Central memory CD8-positive, alpha-beta T cell (primary cell): ENCODE results near the gene SMARCA2.

Experiments
- ATAC-seq: fragments of 150-1000 bp; cut with Tn5 transposase; replicated peaks from 2 replicates; pipeline ENCODE4 v1.10.0; 2022; ENCODE audit warnings: mild to moderate bottlenecking, moderate FRiP score, moderate number of reproducible peaks; ENCODE audit not compliant: poor library complexity, severe bottlenecking; ENCODE audit errors: extremely low read depth
- DNase-seq, 2 donors: peaks; one replicate each; pipeline ENCODE4 v3.0.0; 2021; ENCODE audit warnings: low spot score in 2 of 2
- H3K27ac Mint-ChIP-seq: one replicate; pipeline ENCODE4 v1.8.0; 2022; ENCODE audit warnings: low read depth, mild to moderate bottlenecking, moderate library complexity, mixed read lengths
- H3K27me3 Mint-ChIP-seq: one replicate; pipeline ENCODE4 v1.8.0; 2022; ENCODE audit warnings: mixed read lengths
- H3K36me3 Mint-ChIP-seq: one replicate; pipeline ENCODE4 v1.8.0; 2022; ENCODE audit warnings: mild to moderate bottlenecking, moderate library complexity, mixed read lengths; ENCODE audit not compliant: insufficient read depth
- H3K4me1 Mint-ChIP-seq: one replicate; pipeline ENCODE4 v1.8.0; 2022; ENCODE audit warnings: mixed read lengths
- H3K4me3 Mint-ChIP-seq: one replicate; pipeline ENCODE4 v1.8.0; 2022; ENCODE audit warnings: mild to moderate bottlenecking, moderate library complexity, mixed read lengths
- H3K9me3 Mint-ChIP-seq: one replicate; pipeline ENCODE4 v1.8.0; 2022; ENCODE audit warnings: mixed read lengths

Gene SMARCA2

DNA sequence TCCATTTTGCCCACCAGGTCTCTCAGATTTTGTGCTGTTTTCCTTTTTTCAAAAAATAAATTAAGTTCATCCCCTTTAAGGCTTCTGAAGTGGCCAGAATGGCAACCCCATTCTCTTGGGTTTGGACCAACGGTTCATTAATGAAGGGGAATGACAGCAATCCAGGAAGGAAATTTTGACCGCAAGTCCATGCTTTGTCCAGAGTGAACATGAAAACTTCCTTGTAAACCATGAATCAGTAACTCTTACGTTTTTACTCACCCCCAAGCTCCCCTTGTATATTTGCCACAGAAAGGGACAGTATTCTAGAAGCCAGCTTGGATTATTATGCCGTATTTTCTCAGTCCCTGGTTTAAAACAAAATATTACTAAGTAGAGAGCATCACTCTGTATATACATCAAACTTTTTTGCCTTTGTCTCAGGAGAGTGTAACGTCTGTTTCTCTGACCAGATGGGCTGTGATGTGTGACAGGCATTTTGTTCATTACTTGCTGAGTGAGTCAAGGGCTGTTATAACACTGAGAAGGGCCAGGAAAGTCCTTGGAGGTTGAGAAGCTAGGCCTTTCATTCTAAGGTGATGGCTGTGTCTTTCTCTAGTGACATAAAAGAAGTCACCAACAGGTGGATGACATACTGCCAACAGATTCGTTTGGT is 148.2 kb downstream of the SMARCA2 start:
- Mint-ChIP-seq H3K27ac (no peak overlapping the region), H3K4me3 (no peak overlapping the region), H3K9me3 (no peaks in the 10 kb centered on the region), H3K36me3 (peaks cover 26% of the 10 kb centered on the region), H3K4me1 (peaks cover 65% of the 10 kb centered on the region), H3K27me3 (no peaks in the 10 kb centered on the region)
- DNase-seq (no peak), ATAC-seq (no peak)

DNA sequence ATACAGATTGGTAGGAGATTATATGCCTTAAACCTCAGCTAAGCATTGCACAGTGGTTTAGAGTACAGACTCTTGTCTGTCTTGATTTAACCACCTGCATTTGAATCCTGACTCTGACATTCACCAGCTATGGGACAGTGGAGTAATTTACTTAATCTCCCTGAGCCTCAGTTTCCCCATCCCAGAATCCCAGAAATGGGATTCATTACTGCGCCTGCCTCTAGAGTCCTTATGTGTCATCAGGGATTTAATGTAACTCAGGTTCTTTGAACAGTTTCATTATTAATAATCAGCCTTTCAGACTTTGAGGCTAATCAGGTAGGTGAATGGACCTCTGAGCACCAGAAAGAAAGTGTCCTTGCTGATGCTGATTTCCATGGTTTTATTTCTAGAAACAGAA is 149.1 kb downstream of the SMARCA2 start:
- H3K27me3 Mint-ChIP-seq, result no peaks in the 10 kb centered on the region
- ATAC-seq (no peak), DNase-seq (no peak)
- H3K27ac Mint-ChIP-seq, result no peak overlapping the region
- no peak overlapping the region for H3K4me3 Mint-ChIP-seq
- H3K4me1 Mint-ChIP-seq, result peaks cover 64% of the 10 kb centered on the region
- H3K36me3 Mint-ChIP-seq, result peaks cover 25% of the 10 kb centered on the region
- no peaks in the 10 kb centered on the region for H3K9me3 Mint-ChIP-seq

DNA sequence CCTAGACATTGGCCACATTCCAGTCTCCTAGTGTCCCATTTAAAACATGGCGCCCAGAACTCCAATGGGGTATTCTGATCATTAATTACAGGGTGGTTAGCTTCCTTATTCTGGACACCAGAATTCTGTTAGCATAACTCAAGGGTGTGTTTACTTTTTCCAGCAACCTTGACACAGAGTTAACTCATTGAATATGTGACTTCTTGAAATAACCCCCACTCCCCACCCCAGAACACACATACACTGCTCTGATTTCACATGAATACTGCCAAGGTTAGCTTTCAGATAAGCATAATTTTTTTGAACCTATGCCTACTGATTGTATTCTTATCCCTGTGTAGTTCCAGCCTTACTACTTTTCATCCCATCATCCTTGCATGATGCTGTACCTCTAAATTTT is 151.1 kb downstream of the SMARCA2 start:
- no peaks in the 10 kb centered on the region for H3K9me3 Mint-ChIP-seq
- DNase-seq (no peak), ATAC-seq (no peak)
- peaks cover 29% of the 10 kb centered on the region for H3K36me3 Mint-ChIP-seq
- peaks cover 58% of the 10 kb centered on the region for H3K4me1 Mint-ChIP-seq
- no peak overlapping the region for H3K27ac Mint-ChIP-seq
- H3K27me3 Mint-ChIP-seq, result no peaks in the 10 kb centered on the region
- H3K4me3 Mint-ChIP-seq, result no peak overlapping the region

DNA sequence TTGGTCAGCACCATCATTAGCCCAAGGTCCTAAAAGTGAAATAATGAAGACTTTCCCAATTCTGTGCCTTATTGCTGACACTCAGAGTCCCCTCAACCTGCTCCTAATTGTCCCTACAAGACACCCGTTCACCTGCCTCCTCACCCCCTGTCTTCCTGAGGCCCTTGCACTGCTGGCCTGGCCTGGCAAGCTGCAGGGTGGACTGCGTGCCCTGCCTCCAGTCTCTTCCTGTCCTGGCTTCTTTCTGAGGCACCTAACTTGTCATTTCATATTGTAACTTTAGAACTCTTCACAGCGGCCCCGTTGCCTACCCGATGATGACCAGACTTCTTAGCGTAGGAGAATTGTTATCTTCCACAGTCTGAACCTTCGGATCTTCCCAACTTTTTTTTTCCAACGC is 153.9 kb downstream of the SMARCA2 start:
- peaks cover 27% of the 10 kb centered on the region for H3K36me3 Mint-ChIP-seq
- peaks cover 59% of the 10 kb centered on the region for H3K4me1 Mint-ChIP-seq
- DNase-seq, result no peak
- H3K9me3 Mint-ChIP-seq, result no peaks in the 10 kb centered on the region
- no peak overlapping the region for H3K27ac Mint-ChIP-seq
- no peaks in the 10 kb centered on the region for H3K27me3 Mint-ChIP-seq
- no peak for ATAC-seq
- H3K4me3 Mint-ChIP-seq, result no peak overlapping the region

DNA sequence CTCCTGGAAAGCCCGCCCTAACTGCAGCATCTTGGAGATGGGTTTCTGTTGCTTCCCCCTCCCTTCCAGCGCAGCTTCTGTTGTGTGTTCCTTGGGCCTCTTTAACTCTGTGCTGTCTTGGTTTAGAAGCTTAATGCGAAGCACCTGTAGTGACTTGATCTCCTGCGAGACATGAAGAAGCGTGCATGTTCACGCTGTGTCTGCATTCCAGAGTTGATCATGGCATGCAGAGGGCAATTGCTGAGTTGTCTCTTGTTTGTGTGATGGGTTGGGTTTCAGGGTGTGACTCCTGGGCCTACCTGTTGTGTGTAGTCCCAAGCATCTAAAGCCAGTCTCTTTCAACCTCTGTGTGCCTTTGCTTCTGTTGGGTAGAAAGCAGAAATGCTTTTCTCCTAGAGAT is 155.6 kb downstream of the SMARCA2 start:
- Mint-ChIP-seq H3K36me3 (peaks cover 26% of the 10 kb centered on the region), H3K4me3 (no peak overlapping the region), H3K9me3 (no peaks in the 10 kb centered on the region), H3K27me3 (no peaks in the 10 kb centered on the region), H3K4me1 (peaks cover 50% of the 10 kb centered on the region), H3K27ac (no peak overlapping the region)
- DNase-seq (no peak), ATAC-seq (no peak)

DNA sequence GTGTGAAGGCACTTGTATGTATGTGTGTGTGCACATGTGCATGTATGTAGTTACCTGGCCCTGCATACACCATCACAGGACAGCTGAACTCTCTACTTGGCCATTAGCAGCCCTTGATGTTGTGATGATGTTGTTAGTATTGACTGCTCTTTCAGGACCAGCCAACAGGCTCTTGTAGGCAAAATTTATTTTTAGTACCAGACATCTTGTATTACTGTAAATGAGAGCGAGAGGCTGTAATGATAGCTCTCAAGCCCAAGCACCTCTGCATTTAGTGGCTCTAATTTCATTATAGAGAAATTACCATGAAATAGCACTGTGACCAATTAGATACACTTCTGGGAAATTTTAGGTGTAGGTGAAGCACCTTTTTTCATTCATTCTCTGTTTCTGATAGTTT is 158.0 kb downstream of the SMARCA2 start:
- no peak for DNase-seq
- H3K27me3 Mint-ChIP-seq, result no peaks in the 10 kb centered on the region
- H3K4me1 Mint-ChIP-seq, result peaks cover 30% of the 10 kb centered on the region
- no peak for ATAC-seq
- no peak overlapping the region for H3K4me3 Mint-ChIP-seq
- peaks cover 21% of the 10 kb centered on the region for H3K36me3 Mint-ChIP-seq
- no peaks in the 10 kb centered on the region for H3K9me3 Mint-ChIP-seq
- H3K27ac Mint-ChIP-seq, result no peak overlapping the region

DNA sequence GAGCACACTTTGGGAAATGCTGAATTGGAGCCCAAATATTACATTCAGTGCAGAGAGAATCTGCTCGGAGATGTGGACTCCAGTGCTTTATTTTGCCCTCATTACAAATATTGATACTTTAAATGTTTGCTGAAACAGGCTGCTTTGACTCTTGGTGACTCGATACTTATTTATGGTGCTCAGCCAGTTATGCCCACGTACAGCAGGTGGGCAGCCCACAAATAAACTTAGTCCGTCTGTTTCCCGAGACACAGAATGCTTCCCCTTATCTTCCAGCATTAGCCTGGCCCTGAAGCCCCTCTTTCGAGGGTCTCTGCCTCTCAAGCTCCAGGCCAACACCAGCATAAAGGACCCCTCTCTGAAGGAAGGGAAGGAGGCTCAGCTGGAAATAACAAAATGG is 158.7 kb downstream of the SMARCA2 start:
- H3K27me3 Mint-ChIP-seq, result no peaks in the 10 kb centered on the region
- H3K4me3 Mint-ChIP-seq, result no peak overlapping the region
- peak overlapping the region; percentile 89 for H3K27ac Mint-ChIP-seq
- H3K4me1 Mint-ChIP-seq, result peaks cover 34% of the 10 kb centered on the region
- DNase-seq, result no peak
- peaks cover 22% of the 10 kb centered on the region for H3K36me3 Mint-ChIP-seq
- no peak for ATAC-seq
- no peaks in the 10 kb centered on the region for H3K9me3 Mint-ChIP-seq

DNA sequence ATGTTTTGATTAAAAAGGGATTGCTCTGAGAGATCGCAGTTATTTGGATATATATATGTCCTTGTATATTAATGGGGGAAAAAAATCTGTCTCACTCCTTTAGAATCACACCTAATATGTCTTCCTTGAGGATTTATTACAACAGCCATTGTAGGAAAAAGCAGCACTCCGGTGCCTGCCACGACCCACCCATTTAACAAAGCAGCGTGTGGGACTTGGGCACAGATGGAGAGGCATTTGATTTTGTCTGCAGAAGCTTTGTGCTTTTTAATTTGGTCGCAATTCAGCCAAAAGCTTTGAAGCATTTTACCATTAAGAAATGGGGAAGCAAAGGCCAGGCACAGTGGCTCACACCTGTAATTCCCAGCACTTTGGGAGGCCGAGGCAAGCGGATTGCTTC is 159.2 kb downstream of the SMARCA2 start:
- H3K27ac Mint-ChIP-seq, result peak overlapping the region; percentile 89
- peaks cover 32% of the 10 kb centered on the region for H3K4me1 Mint-ChIP-seq
- no peak for DNase-seq
- H3K36me3 Mint-ChIP-seq, result peaks cover 22% of the 10 kb centered on the region
- H3K4me3 Mint-ChIP-seq, result no peak overlapping the region
- no peaks in the 10 kb centered on the region for H3K9me3 Mint-ChIP-seq
- ATAC-seq, result no peak
- H3K27me3 Mint-ChIP-seq, result no peaks in the 10 kb centered on the region

DNA sequence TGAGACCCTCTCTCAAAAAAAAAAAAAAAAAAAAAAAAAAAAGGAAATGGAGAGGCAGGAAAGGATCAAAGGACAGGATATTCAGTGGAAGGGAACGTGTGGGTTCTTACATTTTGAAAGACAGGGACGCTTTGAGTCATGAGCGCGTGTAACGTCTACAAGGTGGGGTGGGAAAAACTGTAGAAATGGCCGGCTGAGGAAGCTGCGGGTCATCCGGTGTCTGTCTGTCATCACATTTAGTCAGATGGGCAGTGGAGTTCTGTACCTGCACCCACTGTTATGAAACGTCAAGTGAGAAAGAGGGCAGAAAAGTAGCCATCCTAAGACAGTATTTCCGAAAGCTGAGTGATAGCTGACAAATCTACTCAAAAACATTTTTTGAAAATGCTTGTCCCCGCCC is 159.8 kb downstream of the SMARCA2 start:
- peaks cover 35% of the 10 kb centered on the region for H3K4me1 Mint-ChIP-seq
- DNase-seq (no peak), ATAC-seq (no peak)
- H3K27ac Mint-ChIP-seq, result peak overlapping the region; percentile 89
- H3K27me3 Mint-ChIP-seq, result no peaks in the 10 kb centered on the region
- no peak overlapping the region for H3K4me3 Mint-ChIP-seq
- H3K9me3 Mint-ChIP-seq, result no peaks in the 10 kb centered on the region
- H3K36me3 Mint-ChIP-seq, result peaks cover 20% of the 10 kb centered on the region

DNA sequence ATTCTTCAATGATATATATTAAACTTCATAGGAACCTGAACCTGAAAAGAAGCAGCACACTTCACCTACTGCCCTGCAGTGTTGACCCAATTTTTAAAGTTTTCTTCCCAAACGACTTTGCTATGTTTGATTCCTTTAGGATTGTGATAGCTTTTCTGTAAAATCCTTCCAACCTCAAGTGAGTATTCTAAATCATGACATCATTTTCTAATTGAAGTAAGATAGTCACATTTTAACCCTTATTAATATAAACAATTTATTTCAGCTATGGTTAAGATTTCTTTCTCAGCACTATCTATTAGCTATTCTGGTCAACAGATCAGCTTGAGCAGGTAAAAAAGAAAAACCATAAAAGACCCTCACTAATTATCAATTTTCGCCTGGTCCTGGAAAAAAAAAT is 162.0 kb downstream of the SMARCA2 start:
- Mint-ChIP-seq H3K36me3 (peaks cover 16% of the 10 kb centered on the region), H3K27ac (no peak overlapping the region), H3K4me1 (peaks cover 27% of the 10 kb centered on the region), H3K9me3 (no peaks in the 10 kb centered on the region), H3K27me3 (no peaks in the 10 kb centered on the region), H3K4me3 (no peak overlapping the region)
- DNase-seq (no peak), ATAC-seq (no peak)

DNA sequence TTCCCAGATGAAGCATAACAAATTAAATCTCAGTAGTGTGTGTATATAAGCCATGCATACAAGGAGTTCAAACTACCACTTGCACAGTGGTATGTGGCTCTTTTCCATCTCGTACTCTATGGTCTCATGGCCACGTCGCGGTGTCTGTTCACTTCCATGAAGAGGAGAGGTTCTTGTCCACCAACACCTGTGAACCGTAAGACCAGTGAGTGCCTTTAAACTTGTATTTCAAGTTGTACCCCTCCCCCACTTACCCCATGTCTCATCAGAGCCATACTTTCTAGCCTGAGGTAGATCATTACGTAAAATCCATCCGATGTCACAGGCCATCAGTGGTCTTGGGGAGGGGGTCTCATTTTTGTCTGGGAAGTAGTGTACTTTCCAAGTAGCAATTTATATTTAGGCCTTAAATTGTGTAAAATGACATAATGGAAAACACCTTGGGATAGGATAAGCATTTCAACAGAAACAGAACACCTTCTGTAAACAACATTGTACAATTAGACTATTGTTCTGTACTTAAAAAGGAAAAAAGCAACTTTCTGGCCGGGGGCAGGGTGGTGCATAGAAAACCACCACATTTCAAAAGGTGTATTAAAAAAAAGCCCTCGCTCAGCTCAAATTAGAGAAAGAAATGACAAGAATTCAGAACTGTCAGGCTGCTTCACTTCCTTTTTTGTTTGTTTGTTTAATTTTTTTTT is 163.0 kb downstream of the SMARCA2 start:
- Mint-ChIP-seq H3K27ac (peak overlapping the region; percentile 4), H3K36me3 (peaks cover 21% of the 10 kb centered on the region), H3K9me3 (no peaks in the 10 kb centered on the region), H3K4me1 (peaks cover 20% of the 10 kb centered on the region), H3K27me3 (no peaks in the 10 kb centered on the region), H3K4me3 (no peak overlapping the region)
- ATAC-seq (no peak), DNase-seq (no peak)

DNA sequence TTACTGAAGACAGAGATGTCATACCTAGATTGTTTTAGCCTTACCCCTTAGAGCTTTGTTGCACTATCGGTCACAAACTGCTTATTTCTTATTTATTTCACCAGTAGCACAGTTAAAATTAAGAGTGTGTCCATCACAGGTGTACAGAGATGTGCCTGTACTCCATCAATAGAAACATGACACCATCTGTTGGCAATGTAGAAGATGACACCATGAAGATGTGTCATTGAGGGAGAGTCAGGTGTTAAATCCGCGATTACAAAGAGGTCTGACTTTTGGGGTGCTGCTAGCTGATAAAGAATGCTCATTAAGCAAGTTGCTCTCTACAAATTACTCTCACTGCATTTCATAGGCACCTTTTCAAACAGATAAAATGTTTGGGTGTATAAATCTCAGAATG is 164.4 kb downstream of the SMARCA2 start:
- Mint-ChIP-seq H3K4me3 (no peak overlapping the region), H3K36me3 (peaks cover 34% of the 10 kb centered on the region), H3K27me3 (no peaks in the 10 kb centered on the region), H3K9me3 (no peaks in the 10 kb centered on the region), H3K27ac (no peak overlapping the region), H3K4me1 (peaks cover 16% of the 10 kb centered on the region)
- ATAC-seq, result no peak
- no peak for DNase-seq

DNA sequence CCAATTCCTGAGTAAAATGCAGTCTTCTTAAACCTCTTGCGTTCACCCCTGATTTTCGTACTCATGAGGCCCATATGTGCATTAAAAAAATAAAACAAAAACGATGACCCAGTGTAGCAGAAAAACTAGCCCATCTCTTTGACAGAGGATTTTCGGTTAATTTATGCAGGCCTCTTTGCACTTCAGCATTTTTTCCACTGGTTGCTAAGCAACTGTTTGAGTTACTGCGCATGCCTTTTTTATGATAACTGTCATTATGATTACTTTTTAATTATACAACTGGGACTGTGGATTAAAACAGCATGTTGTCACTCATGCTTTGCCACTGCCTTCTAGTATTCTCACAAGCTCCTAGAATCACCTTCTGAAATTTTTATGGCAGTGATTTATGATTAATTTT is 165.0 kb downstream of the SMARCA2 start:
- no peak for DNase-seq
- no peaks in the 10 kb centered on the region for H3K9me3 Mint-ChIP-seq
- no peak for ATAC-seq
- H3K36me3 Mint-ChIP-seq, result peaks cover 37% of the 10 kb centered on the region
- no peak overlapping the region for H3K4me3 Mint-ChIP-seq
- H3K4me1 Mint-ChIP-seq, result peaks cover 19% of the 10 kb centered on the region
- H3K27ac Mint-ChIP-seq, result no peak overlapping the region
- H3K27me3 Mint-ChIP-seq, result no peaks in the 10 kb centered on the region
